Measurements from ENCODE around the gene C6orf15.
A peak's percentile ranks its signal among the peaks of the same experiment; 100 is the strongest.

The C6orf15 gene

GRCh38 chr6:31128093-31128676 lies 15.8 kb upstream of the C6orf15 start:
- DNase-seq (ENCODE audit: insufficient read length): peak; percentile 54
- TF ChIP-seq POLR2A (IDR thresholded peaks at IDR 0.05; ENCODE audit: low read depth, low read length): no peak
- TF ChIP-seq TAF1 (IDR thresholded peaks at IDR 0.05; ENCODE audit: borderline replicate concordance, low read depth, low read length): no peak
- no peak for TF ChIP-seq POLR2AphosphoS5 (IDR thresholded peaks at IDR 0.05; ENCODE audit: low read depth, low read length)
- peak; percentile 75 for FAIRE-seq

- DNase-seq (ENCODE audit: insufficient read length): no peak
- TF ChIP-seq POLR2A (IDR thresholded peaks at IDR 0.05; ENCODE audit: low read depth, low read length) (no peak), TAF1 (IDR thresholded peaks at IDR 0.05; ENCODE audit: borderline replicate concordance, low read depth, low read length) (no peak), POLR2AphosphoS5 (IDR thresholded peaks at IDR 0.05; ENCODE audit: low read depth, low read length) (no peak)
- no peak for FAIRE-seq
Observed at GRCh38 chr6:31126396-31127175, 14.2 kb upstream of the C6orf15 start.

GRCh38 chr6:31125586-31126363 lies 13.4 kb upstream of the C6orf15 start:
- no peak for TF ChIP-seq TAF1 (IDR thresholded peaks at IDR 0.05; ENCODE audit: borderline replicate concordance, low read depth, low read length)
- no peak for TF ChIP-seq POLR2AphosphoS5 (IDR thresholded peaks at IDR 0.05; ENCODE audit: low read depth, low read length)
- TF ChIP-seq POLR2A (IDR thresholded peaks at IDR 0.05; ENCODE audit: low read depth, low read length): no peak
- no peak for DNase-seq (ENCODE audit: insufficient read length)
- FAIRE-seq: no peak

- FAIRE-seq (no peak), DNase-seq (ENCODE audit: insufficient read length) (no peak)
Observed at GRCh38 chr6:31125162-31125561, 12.8 kb upstream of the C6orf15 start.

GRCh38 chr6:31122791-31123706 lies 10.7 kb upstream of the C6orf15 start:
- no peak for FAIRE-seq
- no peak for TF ChIP-seq POLR2A (IDR thresholded peaks at IDR 0.05; ENCODE audit: low read depth, low read length)
- no peak for TF ChIP-seq TAF1 (IDR thresholded peaks at IDR 0.05; ENCODE audit: borderline replicate concordance, low read depth, low read length)
- no peak for TF ChIP-seq POLR2AphosphoS5 (IDR thresholded peaks at IDR 0.05; ENCODE audit: low read depth, low read length)
- DNase-seq (ENCODE audit: insufficient read length): no peak

More at GRCh38 chr6:31125162-31125561, 12.8 kb upstream of the C6orf15 start:
- TF ChIP-seq POLR2A (IDR thresholded peaks at IDR 0.05; ENCODE audit: low read depth, low read length) (no peak), POLR2AphosphoS5 (IDR thresholded peaks at IDR 0.05; ENCODE audit: low read depth, low read length) (no peak), TAF1 (IDR thresholded peaks at IDR 0.05; ENCODE audit: borderline replicate concordance, low read depth, low read length) (no peak)

- FAIRE-seq (no peak), DNase-seq (ENCODE audit: insufficient read length) (no peak)
- TF ChIP-seq POLR2A (IDR thresholded peaks at IDR 0.05; ENCODE audit: low read depth, low read length) (no peak), TAF1 (IDR thresholded peaks at IDR 0.05; ENCODE audit: borderline replicate concordance, low read depth, low read length) (no peak), POLR2AphosphoS5 (IDR thresholded peaks at IDR 0.05; ENCODE audit: low read depth, low read length) (no peak)
Observed at GRCh38 chr6:31121131-31121790, 8.9 kb upstream of the C6orf15 start.

GRCh38 chr6:31120151-31120915 lies 8.0 kb upstream of the C6orf15 start, which contains the start of gene CDSN:
CDSN (minus strand) TSS chr6:31120446; CDS start chr6:31120419, 27 bp downstream.
- FAIRE-seq (no peak), DNase-seq (ENCODE audit: insufficient read length) (no peak)
- no peak for TF ChIP-seq TAF1 (IDR thresholded peaks at IDR 0.05; ENCODE audit: borderline replicate concordance, low read depth, low read length)
- no peak for TF ChIP-seq POLR2A (IDR thresholded peaks at IDR 0.05; ENCODE audit: low read depth, low read length)
- no peak for TF ChIP-seq POLR2AphosphoS5 (IDR thresholded peaks at IDR 0.05; ENCODE audit: low read depth, low read length)

GRCh38 chr6:31118178-31118577 lies 5.8 kb upstream of the C6orf15 start:
- no peak for TF ChIP-seq POLR2A (IDR thresholded peaks at IDR 0.05; ENCODE audit: low read depth, low read length)
- no peak for TF ChIP-seq TAF1 (IDR thresholded peaks at IDR 0.05; ENCODE audit: borderline replicate concordance, low read depth, low read length)
- TF ChIP-seq POLR2AphosphoS5 (IDR thresholded peaks at IDR 0.05; ENCODE audit: low read depth, low read length): no peak
- FAIRE-seq (no peak), DNase-seq (ENCODE audit: insufficient read length) (no peak)

GRCh38 chr6:31116661-31117385 lies 4.4 kb upstream of the C6orf15 start:
- DNase-seq (ENCODE audit: insufficient read length) (no peak), FAIRE-seq (no peak)
- TF ChIP-seq POLR2AphosphoS5 (IDR thresholded peaks at IDR 0.05; ENCODE audit: low read depth, low read length) (no peak), TAF1 (IDR thresholded peaks at IDR 0.05; ENCODE audit: borderline replicate concordance, low read depth, low read length) (no peak), POLR2A (IDR thresholded peaks at IDR 0.05; ENCODE audit: low read depth, low read length) (no peak)

All from GM12892 (cell line).